NCI-H774 (cell line): Measurements from ENCODE around the gene FAM47E.
A peak's percentile ranks its signal among the peaks of the same experiment; 100 is the strongest.

Source experiments
- DNase-seq: peaks from one replicate; lab custom pipeline; 2025; lab: John Stamatoyannopoulos, UW

Gene FAM47E

GRCh38 chr4:76301068-76301774 is 49.7 kb downstream of the FAM47E start:
- peak; percentile 19 for DNase-seq

GRCh38 chr4:76301775-76302162 is 50.2 kb downstream of the FAM47E start:
- no peak for DNase-seq

GRCh38 chr4:76302826-76303438 is 51.4 kb downstream of the FAM47E start:
- no peak for DNase-seq

DNA sequence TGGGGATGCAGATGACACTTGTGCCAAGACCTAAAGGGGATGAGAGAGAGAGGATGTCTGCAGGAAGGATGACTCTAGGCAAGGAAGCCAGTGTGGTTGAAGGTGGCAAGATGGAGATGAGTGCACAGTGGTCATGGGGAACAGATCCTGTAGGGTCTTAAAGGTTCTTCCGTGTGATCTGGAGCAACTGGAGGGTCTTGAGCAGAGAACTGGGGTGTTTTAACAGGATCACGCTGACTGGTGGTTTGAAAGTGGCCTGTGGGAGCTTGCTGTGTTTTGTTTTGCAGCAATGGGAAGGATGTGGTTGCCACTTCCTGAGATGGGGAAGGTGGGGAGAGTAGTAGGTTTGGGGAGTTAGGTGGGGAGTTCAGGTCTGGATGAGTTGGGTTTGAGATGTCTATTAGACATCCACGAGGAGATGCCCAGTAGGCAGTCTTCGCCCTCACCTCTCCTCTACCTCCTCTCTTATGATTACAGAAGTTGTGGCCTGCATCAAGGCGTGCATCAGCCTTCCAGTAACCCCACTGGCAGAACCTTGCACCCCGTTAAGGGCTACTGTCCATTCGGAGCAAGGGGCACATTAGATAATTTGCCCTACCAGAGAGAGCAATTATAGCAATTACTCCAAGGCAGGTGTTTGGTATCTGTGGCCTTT is 53.6 kb downstream of the FAM47E start:
- no peak for DNase-seq

DNA sequence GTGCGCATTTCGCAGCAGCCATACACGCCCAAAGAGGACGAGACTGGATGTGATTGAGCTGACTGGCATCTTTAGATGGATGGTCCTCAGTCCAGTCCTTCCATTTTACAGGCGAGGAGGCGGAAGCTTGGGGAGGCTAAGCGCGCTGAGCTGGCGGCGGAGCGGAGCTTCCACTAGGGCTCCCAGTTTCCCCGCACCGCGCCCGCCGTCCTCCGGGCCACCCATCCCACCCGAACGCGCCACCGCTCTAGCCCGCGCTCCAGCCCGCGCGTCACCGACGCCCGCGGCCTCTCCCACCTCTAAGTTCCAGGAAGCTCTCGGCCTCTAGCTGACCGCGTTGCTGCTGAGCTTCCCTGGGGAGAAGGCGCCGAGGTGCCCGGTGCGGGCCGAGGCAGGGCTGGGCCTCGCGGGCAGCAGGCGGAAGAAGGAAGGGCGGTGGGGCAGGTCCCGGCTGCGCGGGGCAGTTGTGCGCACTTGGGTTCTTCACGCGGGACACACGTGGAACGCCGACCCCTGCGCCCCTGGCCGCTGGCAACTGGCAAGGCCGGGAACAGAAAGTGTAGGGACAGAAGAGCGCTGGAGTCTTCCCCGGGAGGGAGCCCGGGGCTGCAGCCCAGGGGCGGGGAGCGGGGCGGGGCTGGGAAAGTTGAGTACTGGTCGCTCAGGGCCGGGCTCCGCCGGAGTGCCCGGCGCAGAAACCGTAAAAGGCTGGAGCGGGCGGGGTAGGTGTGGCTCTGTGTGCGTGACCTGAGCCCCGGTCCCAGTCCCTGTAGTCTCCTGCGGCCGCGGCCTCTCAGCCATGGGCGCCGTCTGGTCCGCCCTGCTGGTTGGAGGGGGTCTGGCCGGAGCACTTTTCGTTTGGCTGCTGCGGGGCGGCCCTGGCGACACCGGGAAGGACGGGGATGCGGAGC is 54.7 kb downstream of the FAM47E start, which contains the start of gene STBD1:
STBD1 (plus strand) TSS at position 763 of the 911 bp plus-strand sequence; CDS start at position 800, 37 bp downstream.
- peak; percentile 61 for DNase-seq

DNA sequence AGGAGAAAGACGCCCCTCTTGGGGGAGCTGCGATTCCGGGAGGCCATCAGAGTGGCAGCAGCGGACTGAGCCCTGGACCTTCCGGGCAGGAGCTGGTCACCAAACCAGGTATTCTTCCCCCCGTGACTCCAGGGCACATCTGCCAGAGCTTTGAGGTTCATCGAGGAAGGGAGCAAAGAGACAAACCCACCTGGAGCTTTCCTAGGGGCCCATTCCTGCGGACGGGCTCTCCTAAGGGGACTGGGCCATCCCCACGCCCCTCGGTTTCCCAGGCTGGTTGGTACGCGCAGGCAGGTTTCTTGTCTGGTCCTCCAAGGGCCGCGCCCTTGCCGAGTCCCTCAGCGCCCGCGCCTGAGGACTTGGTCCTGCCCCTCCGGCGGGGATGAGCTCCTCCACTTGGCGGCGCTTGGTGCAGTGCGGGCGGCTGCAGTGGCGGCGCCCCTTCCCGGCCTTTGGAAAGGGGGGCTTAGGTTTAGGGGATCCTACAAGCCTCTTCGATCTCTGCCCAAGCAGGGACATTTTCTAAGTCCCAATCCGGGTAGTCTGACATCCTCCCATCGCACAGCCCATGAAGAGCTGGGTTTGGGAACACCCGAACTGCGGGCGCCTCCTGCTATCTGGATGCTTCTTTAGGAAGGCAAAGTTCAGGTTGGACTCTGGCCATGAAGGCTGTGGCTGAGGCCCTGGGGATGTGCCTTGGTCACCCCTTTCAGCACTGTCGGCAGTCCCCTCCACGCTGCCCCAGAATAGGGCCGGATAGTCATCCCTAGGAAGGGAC is 55.5 kb downstream of the FAM47E start:
- DNase-seq: peak; percentile 3

GRCh38 chr4:76307660-76308014 is 56.1 kb downstream of the FAM47E start:
- no peak for DNase-seq

- no peak for DNase-seq
Measured at GRCh38 chr4:76308548-76308947, 57.0 kb downstream of the FAM47E start.

DNA sequence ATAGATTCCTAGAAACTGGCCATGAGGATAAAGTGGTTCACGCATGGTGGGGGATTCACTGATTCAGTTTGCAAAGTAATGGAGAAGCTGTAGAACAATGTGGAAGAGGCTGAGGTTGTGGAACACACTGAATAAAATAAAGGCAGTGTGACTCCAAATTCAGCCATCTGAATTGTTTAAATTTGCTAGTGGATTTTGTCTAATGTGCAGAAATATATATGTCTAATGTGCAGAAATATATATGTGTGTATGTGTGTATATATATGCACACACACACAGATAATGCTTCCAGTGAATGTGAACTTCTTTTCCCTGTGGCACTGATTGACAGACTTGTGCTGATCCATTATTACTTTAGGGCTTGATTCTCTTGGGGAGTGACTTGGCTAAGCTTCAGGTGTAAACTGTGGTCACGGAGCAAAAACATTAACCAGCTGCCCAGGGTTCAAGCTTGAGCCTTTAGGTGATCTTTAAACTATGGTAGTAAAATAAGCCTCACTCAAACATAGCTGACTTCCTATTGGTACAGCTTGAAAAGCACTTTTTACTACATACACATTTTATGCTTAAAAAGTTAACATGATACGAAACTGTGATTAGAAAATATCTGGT is 58.5 kb downstream of the FAM47E start:
- DNase-seq: no peak

- DNase-seq: no peak
Measured at GRCh38 chr4:76310683-76311082, 59.2 kb downstream of the FAM47E start.

- no peak for DNase-seq
Measured at GRCh38 chr4:76311896-76312331, 60.4 kb downstream of the FAM47E start.

- DNase-seq: no peak
Measured at GRCh38 chr4:76312457-76312856, 60.9 kb downstream of the FAM47E start.

GRCh38 chr4:76313547-76313946 is 62.0 kb downstream of the FAM47E start:
- no peak for DNase-seq

- no peak for DNase-seq
Measured at GRCh38 chr4:76315267-76315918, 63.9 kb downstream of the FAM47E start.

GRCh38 chr4:76316131-76316530 is 64.6 kb downstream of the FAM47E start:
- no peak for DNase-seq

DNA sequence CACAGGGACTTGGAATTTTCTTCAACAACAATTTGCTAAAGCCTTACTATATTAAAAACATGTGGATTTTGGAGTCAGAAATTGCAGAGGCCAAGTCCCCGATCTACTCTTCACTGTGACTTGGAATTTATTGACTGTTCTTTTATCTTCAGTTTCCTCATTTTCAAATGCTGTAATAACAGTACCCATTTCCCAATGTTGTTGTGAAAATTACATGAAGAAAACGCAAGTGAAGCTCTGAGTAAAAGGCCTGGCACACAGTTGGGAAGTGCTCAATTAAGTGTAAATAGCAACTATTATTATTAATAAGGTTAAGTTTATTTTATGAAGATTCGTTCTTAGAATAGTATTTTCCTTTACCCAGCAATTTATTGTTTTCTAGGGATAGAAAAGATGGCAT is 70.7 kb downstream of the FAM47E start:
- DNase-seq: no peak

GRCh38 chr4:76325072-76325471 is 73.6 kb downstream of the FAM47E start:
- no peak for DNase-seq

GRCh38 chr4:76326515-76326914 is 75.0 kb downstream of the FAM47E start:
- DNase-seq: no peak
